ENCODE data around the gene CPVL.
A peak's percentile ranks its signal among the peaks of the same experiment; 100 is the strongest.

CPVL gene

GRCh38 chr7:28976022-28976421, 170.3 kb downstream of the CPVL start:
- TF ChIP-seq GATA3 (IDR thresholded peaks at IDR 0.05; ENCODE audit: low read depth, low read length) (no peak), GATA2 (IDR thresholded peaks at IDR 0.05; ENCODE audit: low read depth, low read length) (no peak)

- TF ChIP-seq GATA2 (IDR thresholded peaks at IDR 0.05; ENCODE audit: low read depth, low read length), result no peak
- no peak for TF ChIP-seq GATA3 (IDR thresholded peaks at IDR 0.05; ENCODE audit: low read depth, low read length)
Observed at GRCh38 chr7:28973591-28973990, 172.7 kb downstream of the CPVL start.

GRCh38 chr7:28964056-28964455, 182.3 kb downstream of the CPVL start:
- TF ChIP-seq GATA2 (IDR thresholded peaks at IDR 0.05; ENCODE audit: low read depth, low read length) (no peak), GATA3 (IDR thresholded peaks at IDR 0.05; ENCODE audit: low read depth, low read length) (no peak)

- TF ChIP-seq GATA2 (IDR thresholded peaks at IDR 0.05; ENCODE audit: low read depth, low read length) (no peak), GATA3 (IDR thresholded peaks at IDR 0.05; ENCODE audit: low read depth, low read length) (no peak)
Observed at GRCh38 chr7:28961972-28962371, 184.4 kb downstream of the CPVL start.

GRCh38 chr7:28960071-28960840, 186.1 kb downstream of the CPVL start:
- no peak for TF ChIP-seq GATA2 (IDR thresholded peaks at IDR 0.05; ENCODE audit: low read depth, low read length)
- TF ChIP-seq GATA3 (IDR thresholded peaks at IDR 0.05; ENCODE audit: low read depth, low read length), result no peak

GRCh38 chr7:28958980-28959347, 187.4 kb downstream of the CPVL start:
- TF ChIP-seq GATA2 (IDR thresholded peaks at IDR 0.05; ENCODE audit: low read depth, low read length) (no peak), GATA3 (IDR thresholded peaks at IDR 0.05; ENCODE audit: low read depth, low read length) (no peak)

- TF ChIP-seq GATA2 (IDR thresholded peaks at IDR 0.05; ENCODE audit: low read depth, low read length) (peak; percentile 4; the same call in 1 of the 2 replicates), GATA3 (IDR thresholded peaks at IDR 0.05; ENCODE audit: low read depth, low read length) (no peak)
Observed at GRCh38 chr7:28958235-28958979, 187.9 kb downstream of the CPVL start, which contains the start of gene TRIL. Gene TRIL (minus strand): TSS chr7:28958330. CDS start chr7:28958046, 284 bp downstream.

GRCh38 chr7:28957751-28958234, 188.5 kb downstream of the CPVL start:
- TF ChIP-seq GATA2 (IDR thresholded peaks at IDR 0.05; ENCODE audit: low read depth, low read length), result peak; percentile 20; the same call in 1 of the 2 replicates
- no peak for TF ChIP-seq GATA3 (IDR thresholded peaks at IDR 0.05; ENCODE audit: low read depth, low read length)

- TF ChIP-seq GATA2 (IDR thresholded peaks at IDR 0.05; ENCODE audit: low read depth, low read length) (no peak), GATA3 (IDR thresholded peaks at IDR 0.05; ENCODE audit: low read depth, low read length) (no peak)
Observed at GRCh38 chr7:28957064-28957750, 189.1 kb downstream of the CPVL start.

- TF ChIP-seq GATA3 (IDR thresholded peaks at IDR 0.05; ENCODE audit: low read depth, low read length), result peak; percentile 81
- TF ChIP-seq GATA2 (IDR thresholded peaks at IDR 0.05; ENCODE audit: low read depth, low read length), result peak; percentile 99
Observed at GRCh38 chr7:28956608-28957063, 189.7 kb downstream of the CPVL start.

- TF ChIP-seq GATA3 (IDR thresholded peaks at IDR 0.05; ENCODE audit: low read depth, low read length) (no peak), GATA2 (IDR thresholded peaks at IDR 0.05; ENCODE audit: low read depth, low read length) (no peak)
Observed at GRCh38 chr7:28955718-28956607, 190.4 kb downstream of the CPVL start.

GRCh38 chr7:28955356-28955717, 191.0 kb downstream of the CPVL start:
- no peak for TF ChIP-seq GATA2 (IDR thresholded peaks at IDR 0.05; ENCODE audit: low read depth, low read length)
- no peak for TF ChIP-seq GATA3 (IDR thresholded peaks at IDR 0.05; ENCODE audit: low read depth, low read length)

- TF ChIP-seq GATA3 (IDR thresholded peaks at IDR 0.05; ENCODE audit: low read depth, low read length) (no peak), GATA2 (IDR thresholded peaks at IDR 0.05; ENCODE audit: low read depth, low read length) (no peak)
Observed at GRCh38 chr7:28954946-28955345, 191.4 kb downstream of the CPVL start.

Measured in SH-SY5Y (cell line).